ENCODE data around the gene MPHOSPH8. TPM values are rescaled to one million over a fixed set of nuclear protein-coding genes. Genes with fewer than 3 reads are reported as not detected.

MPHOSPH8 gene
- polyA plus RNA-seq, 1 donor (not counting 4 experiments of a cell fraction or from before 2014, with no cell fraction given), result 24.7 TPM

GRCh38 chr13:19604306-19604705 is 29.2 kb upstream of the MPHOSPH8 start:
- FAIRE-seq (no peak), DNase-seq (ENCODE audit: low read depth, low spot score) (no peak)
- Histone ChIP-seq H3K27me3 (ENCODE audit: control insufficient read depth, extremely low read depth, insufficient read depth, low read length) (no peaks in the 10 kb centered on the region), H4K20me1 (ENCODE audit: control insufficient read depth, extremely low read depth, insufficient read depth, low read length) (no peaks in the 10 kb centered on the region), H3K4me2 (ENCODE audit: control insufficient read depth, extremely low read depth, insufficient read depth, low read depth, low read length) (no peak overlapping the region), H2AFZ (ENCODE audit: control insufficient read depth, low read length) (no peak overlapping the region), H3K4me3 (ENCODE audit: control insufficient read depth in 2 of 3, extremely low read depth in 1 of 3, insufficient read depth in 2 of 3, low read depth in 1 of 3, low read length in 3 of 3) (no peak overlapping the region), H3K79me2 (ENCODE audit: control insufficient read depth, insufficient read depth, low read length) (peaks cover 48% of the 10 kb centered on the region), H3K9ac (ENCODE audit: control insufficient read depth, extremely low read depth, insufficient read depth, low read length) (no peak overlapping the region), H3K27ac (ENCODE audit: control insufficient read depth, insufficient read depth, low read length) (no peak overlapping the region), H3K9me3 (ENCODE audit: control insufficient read depth, low read depth, low read length) (no peaks in the 10 kb centered on the region), H3K9me1 (ENCODE audit: control insufficient read depth, extremely low read depth, insufficient read depth, low read length) (no peaks in the 10 kb centered on the region), H3K36me3 (ENCODE audit: control insufficient read depth in 2 of 2, extremely low read depth in 1 of 2, insufficient read depth in 2 of 2, low read length in 2 of 2) (peaks cover 0 to 5% of the 10 kb centered on the region in 2 experiments), H3K4me1 (ENCODE audit: control insufficient read depth, extremely low read depth, insufficient read depth, low read length) (peaks cover 18% of the 10 kb centered on the region)
- TF ChIP-seq CTCF (optimal IDR thresholded peaks at IDR 0.05 in 1 of 3, IDR thresholded peaks at IDR 0.05 in 1 of 3, conservative IDR thresholded peaks at IDR 0.05 in 1 of 3; ENCODE audit: extremely low read depth in 1 of 3, insufficient read depth in 2 of 3, low read length in 3 of 3) (no peak), EZH2 (IDR thresholded peaks at IDR 0.05; ENCODE audit: low read length) (no peak)
- dilution Hi-C loops (cut with MboI; ENCODE audit: extremely low pct_ligation_motif_present, low sequenced_read_pairs), result no loop called here

GRCh38 chr13:19605161-19605955 is 28.1 kb upstream of the MPHOSPH8 start:
- no peaks in the 10 kb centered on the region for H4K20me1 ChIP-seq (ENCODE audit: control insufficient read depth, extremely low read depth, insufficient read depth, low read length)
- FAIRE-seq, result peak; percentile 9
- peak overlapping the region; percentile 84 for H3K27ac ChIP-seq (ENCODE audit: control insufficient read depth, insufficient read depth, low read length)

More at GRCh38 chr13:19605161-19605955, 28.1 kb upstream of the MPHOSPH8 start:
- TF ChIP-seq EZH2 (IDR thresholded peaks at IDR 0.05; ENCODE audit: low read length) (no peak), CTCF (optimal IDR thresholded peaks at IDR 0.05 in 1 of 3, IDR thresholded peaks at IDR 0.05 in 1 of 3, conservative IDR thresholded peaks at IDR 0.05 in 1 of 3; ENCODE audit: extremely low read depth in 1 of 3, insufficient read depth in 2 of 3, low read length in 3 of 3) (no peak)
- peak; percentile 78 for DNase-seq (ENCODE audit: low read depth, low spot score)
- H3K9me1 ChIP-seq (ENCODE audit: control insufficient read depth, extremely low read depth, insufficient read depth, low read length), result no peaks in the 10 kb centered on the region
- no peaks in the 10 kb centered on the region for H3K27me3 ChIP-seq (ENCODE audit: control insufficient read depth, extremely low read depth, insufficient read depth, low read length)
- peaks cover 18% of the 10 kb centered on the region for H3K4me1 ChIP-seq (ENCODE audit: control insufficient read depth, extremely low read depth, insufficient read depth, low read length)
- H3K36me3 ChIP-seq (ENCODE audit: control insufficient read depth in 2 of 2, extremely low read depth in 1 of 2, insufficient read depth in 2 of 2, low read length in 2 of 2), result peaks cover 0 to 5% of the 10 kb centered on the region in 2 experiments
- H3K9me3 ChIP-seq (ENCODE audit: control insufficient read depth, low read depth, low read length), result no peaks in the 10 kb centered on the region
- peak overlapping the region; percentile 42 for H3K9ac ChIP-seq (ENCODE audit: control insufficient read depth, extremely low read depth, insufficient read depth, low read length)
- no peak overlapping the region for H3K4me3 ChIP-seq (ENCODE audit: control insufficient read depth in 2 of 3, extremely low read depth in 1 of 3, insufficient read depth in 2 of 3, low read depth in 1 of 3, low read length in 3 of 3)
- H3K79me2 ChIP-seq (ENCODE audit: control insufficient read depth, insufficient read depth, low read length), result peaks cover 57% of the 10 kb centered on the region
- H3K4me2 ChIP-seq (ENCODE audit: control insufficient read depth, extremely low read depth, insufficient read depth, low read depth, low read length), result peak overlapping the region; percentile 49
- H2AFZ ChIP-seq (ENCODE audit: control insufficient read depth, low read length), result no peak overlapping the region
- dilution Hi-C loops (cut with MboI; ENCODE audit: extremely low pct_ligation_motif_present, low sequenced_read_pairs), result no loop called here

Measured in keratinocyte (primary cell).